HPDE6-E6E7 (cell line): ENCODE data around the gene VTA1.
"Not testable (repeated sequence)": the region's sequence is repeated elsewhere in the genome, so short reads cannot be mapped to it uniquely, and the experiment has no call there.

ENCODE experiments used
- DNase-seq: peaks from one replicate; pipeline ENCODE4 v3.0.0; 2011; ENCODE audit warnings: missing footprints; ENCODE audit errors: extremely low spot score

VTA1 gene

GRCh38 chr6:142171351-142171750, 24.3 kb downstream of the VTA1 start:
- no peak for DNase-seq

DNA sequence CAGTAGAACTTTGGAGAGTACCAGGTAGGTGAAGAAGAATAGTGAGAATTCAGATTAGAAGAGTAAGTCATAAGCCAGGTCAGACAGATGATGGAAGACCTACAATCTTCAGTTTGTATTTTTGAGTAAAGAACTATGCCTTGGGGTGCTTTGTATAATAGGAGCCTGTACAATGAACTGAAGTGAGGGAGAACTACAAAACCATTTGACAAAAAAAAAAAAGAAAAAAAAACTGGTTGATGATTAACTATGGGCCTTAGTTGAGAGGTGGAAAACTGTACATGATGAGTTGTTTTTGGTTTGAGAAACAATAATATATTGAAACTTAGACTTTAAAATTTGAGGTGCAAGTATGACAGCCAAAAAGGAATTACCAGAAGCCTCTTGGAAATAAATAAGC, 25.7 kb downstream of the VTA1 start:
- no peak for DNase-seq

DNA sequence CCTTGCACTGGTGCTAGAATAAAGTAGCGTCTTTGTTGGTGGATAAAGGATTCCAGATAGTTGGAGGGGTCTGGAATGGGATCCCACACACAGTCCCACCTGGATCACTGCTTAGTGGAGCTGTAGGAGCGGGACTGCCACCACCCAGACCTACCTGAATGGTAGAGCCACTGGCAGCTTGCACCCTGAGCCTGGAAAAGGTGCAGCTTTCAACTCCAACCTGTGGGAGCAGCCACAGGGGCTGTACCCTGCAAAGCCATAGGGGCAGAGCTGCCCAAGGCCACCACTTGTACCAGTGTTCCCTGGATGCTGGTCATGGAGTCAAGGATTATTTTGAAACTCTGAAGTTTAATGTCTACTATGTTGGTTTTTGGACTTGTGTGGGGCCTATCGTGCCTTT, 26.9 kb downstream of the VTA1 start:
- no peak for DNase-seq

DNA sequence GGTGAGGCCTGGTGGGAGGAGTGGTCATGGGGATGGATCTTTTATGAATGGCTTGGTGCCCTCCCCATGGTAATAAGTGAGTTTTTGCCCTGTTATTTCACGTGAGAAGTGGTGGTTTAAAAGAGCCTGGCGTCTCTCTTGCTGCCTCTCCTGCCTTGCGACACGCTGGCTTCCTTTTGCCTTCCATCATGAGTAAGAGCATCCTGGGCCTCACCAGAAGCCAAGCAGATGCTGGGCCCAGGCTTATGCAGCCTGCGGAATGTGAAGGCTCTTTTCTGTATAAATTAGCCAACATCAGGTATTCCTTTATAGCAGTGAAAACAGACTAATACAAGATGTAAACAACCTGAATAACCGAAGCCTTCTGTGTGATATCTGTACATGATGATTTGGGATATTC, 27.6 kb downstream of the VTA1 start:
- no peak for DNase-seq

DNA sequence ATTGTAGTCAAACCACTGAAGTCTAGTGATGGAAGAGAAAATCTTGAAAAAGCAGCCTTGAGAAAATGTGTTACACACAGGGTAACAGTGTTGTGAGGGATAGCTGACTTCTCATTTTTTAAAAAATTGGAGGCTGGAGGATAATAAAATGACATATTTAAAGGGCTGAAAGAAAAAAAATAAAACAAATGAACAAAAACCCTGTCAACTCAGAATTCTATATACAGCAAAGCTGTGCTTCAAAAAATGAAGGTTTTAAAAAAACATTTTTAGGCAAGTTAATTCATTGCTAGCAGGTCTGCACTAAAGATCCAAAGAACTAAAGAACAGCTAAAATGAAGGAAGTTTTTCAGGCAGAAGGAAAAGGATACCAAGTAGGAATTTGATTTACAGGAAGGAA, 31.1 kb downstream of the VTA1 start:
- no peak for DNase-seq

DNA sequence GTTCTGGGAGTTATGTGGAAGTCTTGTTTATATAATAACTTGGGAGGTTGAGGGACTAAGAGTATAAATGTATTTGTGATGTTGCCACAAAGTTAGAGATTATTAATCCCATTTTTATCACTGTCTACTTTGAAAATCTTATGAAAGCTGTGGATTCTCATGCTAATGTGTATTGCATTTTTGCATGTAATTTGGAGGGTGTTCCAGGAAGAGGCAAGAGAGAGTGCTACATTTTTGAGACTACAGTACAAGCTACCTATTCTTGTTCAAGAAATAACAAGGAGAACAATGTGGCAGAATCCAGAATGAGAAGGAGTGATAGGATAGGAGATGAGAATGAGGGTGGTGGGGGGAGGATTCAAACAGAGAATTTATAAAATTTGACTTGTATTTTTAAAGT, 34.9 kb downstream of the VTA1 start:
- DNase-seq, result no peak

- DNase-seq, result no peak
Observed at GRCh38 chr6:142183351-142183750, 36.3 kb downstream of the VTA1 start.

DNA sequence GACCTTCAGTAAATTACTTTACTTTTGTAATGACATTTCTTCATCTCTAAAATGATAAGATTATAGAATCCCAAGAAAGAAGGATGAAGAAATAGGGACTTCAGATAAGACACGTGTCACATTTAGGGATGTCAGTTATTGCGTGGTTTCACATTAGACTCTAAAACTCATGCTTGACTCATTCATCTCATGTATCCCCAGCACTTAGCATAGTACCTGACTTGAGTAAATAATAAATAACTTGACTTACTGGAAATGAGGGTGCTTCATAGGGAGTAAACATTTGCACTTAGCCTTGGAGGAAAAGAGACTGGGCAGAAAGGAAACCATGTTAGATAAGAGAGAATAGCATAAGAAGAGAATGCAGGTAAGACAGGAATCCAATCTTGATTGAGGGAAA, 37.2 kb downstream of the VTA1 start:
- no peak for DNase-seq

- no peak for DNase-seq
Observed at GRCh38 chr6:142185641-142186040, 38.6 kb downstream of the VTA1 start.

- no peak for DNase-seq
Observed at GRCh38 chr6:142187209-142187608, 40.1 kb downstream of the VTA1 start.

DNA sequence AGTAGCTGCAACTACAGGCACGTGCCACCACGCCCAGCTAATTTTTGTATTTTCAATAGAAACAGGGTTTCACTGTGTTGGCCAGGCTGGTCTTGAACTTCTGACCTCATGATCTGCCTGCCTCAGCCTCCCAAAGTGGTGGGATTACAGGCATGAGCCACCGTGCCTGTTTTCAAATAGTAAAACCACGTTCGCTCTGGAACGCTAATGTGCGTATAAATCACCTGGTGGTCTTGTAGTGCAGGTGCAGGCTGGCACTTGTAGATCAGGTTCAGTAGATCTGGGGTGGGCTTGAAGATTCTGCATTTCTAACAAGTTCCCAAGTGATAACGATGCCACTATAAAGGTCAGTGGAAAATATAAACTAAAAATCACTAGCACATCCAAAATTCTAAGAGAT, 41.3 kb downstream of the VTA1 start:
- not testable (repeated sequence) for DNase-seq

GRCh38 chr6:142189057-142189456, 42.0 kb downstream of the VTA1 start:
- no peak for DNase-seq

DNA sequence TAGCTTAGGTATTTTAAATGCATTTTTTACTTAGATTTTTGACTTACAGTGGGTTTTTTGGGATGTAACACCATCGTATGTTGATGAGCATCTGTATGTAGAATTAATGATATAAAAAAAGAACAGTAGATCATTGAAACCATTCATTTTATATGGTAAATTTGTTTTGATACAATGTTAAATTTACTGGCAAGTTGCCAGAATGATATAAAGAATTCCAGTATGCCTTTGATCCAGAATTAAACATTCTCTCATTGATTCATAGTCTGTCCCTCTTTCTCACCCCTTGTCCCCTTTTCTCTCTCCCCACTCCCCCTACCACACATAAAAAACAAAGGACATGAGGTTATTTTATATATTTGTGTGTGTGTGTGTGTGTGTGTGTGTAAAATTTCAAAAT, 45.3 kb downstream of the VTA1 start:
- DNase-seq, result no peak

- DNase-seq, result no peak
Observed at GRCh38 chr6:142193621-142194020, 46.6 kb downstream of the VTA1 start.

- DNase-seq, result no peak
Observed at GRCh38 chr6:142195862-142196541, 48.9 kb downstream of the VTA1 start.

DNA sequence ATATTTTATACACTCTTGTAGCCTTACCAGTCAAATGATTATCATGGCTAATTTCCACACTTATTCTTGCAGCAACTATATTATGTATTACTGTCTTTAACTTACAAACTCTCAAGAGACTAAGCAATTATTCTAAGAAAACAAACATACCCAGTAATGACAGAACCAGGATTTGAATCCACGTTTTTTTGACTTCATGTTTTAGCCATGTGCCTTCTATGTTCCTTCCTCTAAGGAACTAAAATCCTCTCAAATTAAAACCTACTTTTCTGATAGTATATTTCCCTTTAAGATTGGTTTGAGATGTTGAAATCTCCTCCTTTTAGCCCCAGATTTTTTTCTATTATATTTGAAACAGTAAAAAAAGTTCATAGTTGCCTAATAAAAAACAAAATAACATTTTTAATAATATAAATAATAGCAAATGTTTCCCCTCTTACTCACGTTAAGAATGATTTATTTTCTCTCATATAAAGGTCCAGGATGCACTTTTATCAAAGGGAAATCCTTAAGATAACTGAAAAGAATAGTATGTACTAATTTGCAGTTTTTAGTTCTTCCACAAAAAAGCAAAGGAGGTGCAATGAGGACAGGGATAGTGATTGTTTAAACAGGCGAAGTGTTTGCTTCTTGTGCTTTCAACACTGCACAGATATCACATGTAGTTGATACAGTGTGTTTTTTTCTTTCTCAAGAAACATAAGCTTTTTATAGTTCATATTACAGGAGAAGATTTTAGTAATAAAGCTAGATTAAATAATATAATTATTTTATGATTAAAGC, 54.0 kb downstream of the VTA1 start:
- DNase-seq, result no peak

DNA sequence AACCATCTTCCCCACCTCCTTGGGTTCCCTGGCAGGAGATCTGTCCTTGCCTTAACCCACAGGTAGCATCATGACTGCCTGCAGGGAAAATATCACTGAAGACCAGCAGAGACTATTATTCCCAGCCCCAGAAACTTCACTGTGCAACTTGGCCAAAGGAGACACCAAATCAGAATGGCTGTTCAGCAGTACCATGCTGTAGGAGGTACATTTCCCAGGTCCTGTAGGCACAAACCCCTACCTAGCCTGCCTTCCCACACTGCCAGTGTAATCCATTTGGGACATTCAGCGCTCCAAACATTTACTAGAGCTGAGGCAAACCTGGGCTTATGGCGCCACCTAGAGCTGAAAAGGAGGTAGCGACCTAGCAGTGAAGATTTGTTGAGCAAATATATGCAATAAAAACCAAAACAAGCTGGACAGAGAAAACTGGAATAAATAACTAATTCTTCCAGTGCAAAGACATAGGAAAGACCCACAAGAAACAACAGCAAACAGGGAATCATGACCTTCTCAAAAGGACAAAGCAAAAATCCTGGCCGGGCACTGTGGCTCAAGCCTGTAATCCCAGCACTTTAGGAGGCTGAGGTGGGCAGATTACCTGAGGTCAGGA, 60.3 kb downstream of the VTA1 start:
- peak; percentile 19 for DNase-seq

DNA sequence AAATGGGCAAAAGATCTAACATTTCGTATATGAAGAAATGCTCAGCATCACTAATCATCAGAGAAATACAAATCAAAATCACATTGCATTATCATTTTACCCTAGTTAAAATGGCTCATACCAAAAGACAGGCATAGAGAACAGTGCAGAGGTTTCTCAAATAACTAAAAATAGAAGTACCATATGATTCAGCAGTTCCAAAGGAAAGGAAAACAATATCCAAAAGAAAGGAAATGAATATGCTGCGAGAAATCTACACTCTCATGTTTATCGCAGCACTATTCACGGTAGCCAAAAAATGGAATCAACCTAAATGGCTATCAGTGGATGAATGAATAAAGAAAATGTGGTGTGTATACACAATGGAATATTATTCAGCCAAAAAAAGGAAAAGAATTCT, 63.5 kb downstream of the VTA1 start:
- DNase-seq, result no peak

DNA sequence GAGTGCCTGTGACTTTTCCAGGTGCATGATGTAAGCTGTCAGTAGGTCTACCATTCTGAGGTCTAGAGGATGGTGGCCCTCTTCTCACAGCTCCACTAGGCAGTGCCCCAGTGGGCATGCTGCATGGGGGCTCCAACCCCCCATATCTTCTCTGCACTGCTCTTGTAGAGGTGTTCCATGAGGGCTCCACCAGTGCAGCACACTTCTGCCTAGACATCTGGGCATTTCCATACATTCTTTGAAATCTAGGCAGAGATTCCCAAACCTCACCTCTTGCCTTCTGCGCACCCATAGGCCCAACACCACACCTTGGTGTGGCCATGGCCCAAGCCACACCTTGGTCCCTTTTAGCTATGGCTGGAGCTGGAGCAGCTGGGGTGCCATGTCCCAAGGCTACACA, 66.3 kb downstream of the VTA1 start:
- no peak for DNase-seq

GRCh38 chr6:142218446-142218845, 71.4 kb downstream of the VTA1 start:
- no peak for DNase-seq

DNA sequence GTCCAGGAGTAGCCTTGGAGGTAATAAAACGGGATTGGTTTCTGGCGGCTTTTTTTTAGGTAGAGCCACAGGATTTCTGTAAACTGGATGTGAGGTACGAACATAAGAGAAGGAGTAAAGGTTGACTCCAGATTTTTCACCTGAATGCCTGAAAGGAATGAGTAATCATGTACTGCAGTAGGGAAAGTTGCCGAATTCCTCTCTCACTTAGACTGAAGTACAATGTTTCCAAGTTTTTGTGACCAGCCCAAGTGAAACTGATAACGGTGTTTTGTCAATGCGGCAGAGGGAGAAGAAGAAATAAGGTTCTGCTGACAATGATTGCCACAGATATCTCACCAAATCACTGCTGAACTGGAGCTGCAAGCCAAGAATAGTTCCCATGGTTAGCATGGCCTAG, 75.0 kb downstream of the VTA1 start:
- DNase-seq, result no peak

- no peak for DNase-seq
Observed at GRCh38 chr6:142223938-142224337, 76.9 kb downstream of the VTA1 start.

DNA sequence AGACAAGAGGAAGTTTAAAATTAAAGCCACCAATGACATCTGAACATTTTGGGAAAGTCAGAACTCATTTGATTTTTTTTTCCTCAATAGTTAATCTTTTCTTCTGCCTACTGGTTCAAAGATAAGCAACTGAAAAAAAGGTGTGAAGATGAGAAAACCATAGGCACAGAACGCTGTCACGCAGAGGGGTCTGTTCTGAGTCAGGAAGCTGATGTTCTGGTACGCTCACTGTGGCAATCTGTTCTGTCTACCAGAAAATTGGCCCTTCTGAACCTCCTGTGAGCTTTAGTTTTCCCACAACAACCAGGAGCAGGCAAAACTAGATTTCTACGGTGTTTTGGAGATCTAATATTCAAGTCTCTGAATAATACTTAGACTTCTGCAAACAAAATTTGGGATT, 78.1 kb downstream of the VTA1 start:
- DNase-seq, result no peak
